SU-DHL-6 (cell line): Measurements from ENCODE around the gene AGAP3.

Experiments
- EZH2phosphoT487 ChIP-seq: fragments of 200-600 bp; sonication (generic), shearing (Covaris generic); conservative IDR thresholded peaks from 2 replicates; pipeline ENCODE4 v1.6.1; 2018; ENCODE audit warnings: mild to moderate bottlenecking, antibody characterized with exemption, low read length, moderate library complexity, mixed read lengths
- TF ChIP-seq, protein P1 (sequence below): fragments of 200-600 bp; sonication (generic); IDR thresholded peaks from one replicate; pipeline ENCODE4 v1.5.1; 2017; ENCODE audit warnings: antibody characterized with exemption, mild to moderate bottlenecking, low read length, moderate library complexity; ENCODE audit not compliant: insufficient read depth, poor library complexity, severe bottlenecking

DNA sequence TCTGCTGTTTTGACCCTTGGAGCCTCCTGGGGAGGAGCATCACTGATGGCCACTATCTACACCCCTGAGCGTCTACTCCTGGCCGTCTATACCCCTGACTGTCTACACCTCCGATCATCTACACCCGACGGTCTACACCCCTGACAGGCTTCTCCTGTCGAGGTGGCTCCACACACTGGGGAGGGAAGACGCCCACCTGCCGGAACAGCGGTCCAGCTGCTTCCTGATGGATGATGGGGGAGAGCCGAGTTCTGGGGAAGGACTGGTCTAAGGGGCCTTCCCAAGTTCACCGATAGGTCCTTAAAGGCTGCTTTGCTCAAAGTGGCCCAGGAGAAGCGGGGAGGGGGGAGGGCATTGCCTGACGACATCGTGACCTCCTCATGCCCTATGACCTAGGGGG, 41.9 kb downstream of the AGAP3 start:
- TF ChIP-seq, protein P1, sequence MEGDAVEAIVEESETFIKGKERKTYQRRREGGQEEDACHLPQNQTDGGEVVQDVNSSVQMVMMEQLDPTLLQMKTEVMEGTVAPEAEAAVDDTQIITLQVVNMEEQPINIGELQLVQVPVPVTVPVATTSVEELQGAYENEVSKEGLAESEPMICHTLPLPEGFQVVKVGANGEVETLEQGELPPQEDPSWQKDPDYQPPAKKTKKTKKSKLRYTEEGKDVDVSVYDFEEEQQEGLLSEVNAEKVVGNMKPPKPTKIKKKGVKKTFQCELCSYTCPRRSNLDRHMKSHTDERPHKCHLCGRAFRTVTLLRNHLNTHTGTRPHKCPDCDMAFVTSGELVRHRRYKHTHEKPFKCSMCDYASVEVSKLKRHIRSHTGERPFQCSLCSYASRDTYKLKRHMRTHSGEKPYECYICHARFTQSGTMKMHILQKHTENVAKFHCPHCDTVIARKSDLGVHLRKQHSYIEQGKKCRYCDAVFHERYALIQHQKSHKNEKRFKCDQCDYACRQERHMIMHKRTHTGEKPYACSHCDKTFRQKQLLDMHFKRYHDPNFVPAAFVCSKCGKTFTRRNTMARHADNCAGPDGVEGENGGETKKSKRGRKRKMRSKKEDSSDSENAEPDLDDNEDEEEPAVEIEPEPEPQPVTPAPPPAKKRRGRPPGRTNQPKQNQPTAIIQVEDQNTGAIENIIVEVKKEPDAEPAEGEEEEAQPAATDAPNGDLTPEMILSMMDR, result no peak
- no peak for TF ChIP-seq EZH2phosphoT487
